HG03460 (cell line): ENCODE data around the gene KRTAP5-2.
"Not testable (repeated sequence)": the region's sequence is repeated elsewhere in the genome, so short reads cannot be mapped to it uniquely, and the experiment has no call there.

Experiments
- ATAC-seq: cut with Tn5 transposase; IDR thresholded peaks from one replicate; pipeline ENCODE4 v1.9.1; 2021; ENCODE audit not compliant: unreplicated experiment

KRTAP5-2 gene

GRCh38 chr11:1597994-1598380 lies at the start of gene KRTAP5-2:
TSS of gene KRTAP5-2 (minus strand) at chr11:1598294. CDS start at chr11:1598250, 44 bp downstream.
- no peak for ATAC-seq

- ATAC-seq, result not testable (repeated sequence)
Observed at GRCh38 chr11:1646540-1646939, 48.4 kb upstream of the KRTAP5-2 start.

DNA sequence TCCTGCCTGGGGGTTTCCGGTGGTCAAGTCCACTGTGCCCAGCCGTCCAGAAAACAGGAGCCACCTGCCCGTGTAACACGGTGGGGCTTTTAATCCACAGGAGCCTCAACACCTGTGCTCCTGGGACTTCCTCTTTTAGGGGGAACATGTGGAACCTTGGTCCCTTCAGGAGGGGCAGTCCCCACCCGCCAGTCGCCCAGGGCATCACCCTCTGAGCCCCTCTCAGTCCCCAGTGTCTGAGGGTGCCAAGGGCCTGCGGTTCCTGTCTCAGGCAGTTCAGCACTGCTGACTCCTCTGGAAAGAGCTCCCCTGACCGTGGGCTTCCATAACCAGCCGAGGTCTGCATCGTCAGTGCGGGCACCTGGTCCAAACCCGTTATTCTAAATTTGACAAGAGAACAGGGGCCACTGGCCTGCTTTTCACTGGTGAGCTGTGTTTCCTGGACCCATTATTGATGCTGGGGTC lies 47.3 kb upstream of the KRTAP5-2 start:
- ATAC-seq, result no peak

DNA sequence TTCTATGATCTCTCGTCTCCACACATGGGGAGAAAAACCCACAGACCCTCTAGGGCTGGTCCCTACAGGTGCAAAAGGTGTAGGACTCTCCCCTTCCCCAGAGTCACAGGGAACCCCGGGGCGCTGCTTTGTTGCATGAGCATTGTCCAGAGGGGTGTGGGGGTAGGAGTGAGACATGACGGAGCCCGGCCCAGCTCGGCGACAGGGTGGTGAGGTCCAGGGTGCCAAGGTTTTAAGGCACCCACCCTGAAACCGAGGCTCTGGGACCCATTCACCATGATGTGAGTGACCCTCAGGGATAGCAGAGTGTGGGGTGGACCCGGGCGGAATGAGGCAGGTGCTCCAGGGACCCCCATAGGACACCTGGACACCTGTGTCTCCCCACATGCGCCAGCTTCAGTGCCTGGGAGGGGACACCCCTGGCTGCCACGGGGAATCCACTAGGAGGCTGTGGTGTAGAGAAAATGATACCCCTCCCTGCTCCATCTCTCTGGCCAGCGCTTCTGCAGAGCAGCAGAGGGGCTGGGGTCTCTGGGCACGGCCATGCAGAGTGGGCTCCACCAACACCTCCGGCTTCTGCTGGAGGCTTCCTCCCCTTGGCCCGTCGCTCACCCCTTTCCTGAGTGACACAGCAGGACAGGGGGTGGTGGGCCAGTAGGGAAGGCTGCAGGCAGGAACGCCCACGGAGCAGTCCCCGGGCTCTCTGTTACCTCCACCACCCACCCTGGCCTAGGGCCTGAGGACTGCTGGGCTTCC lies 46.7 kb upstream of the KRTAP5-2 start:
- no peak for ATAC-seq

DNA sequence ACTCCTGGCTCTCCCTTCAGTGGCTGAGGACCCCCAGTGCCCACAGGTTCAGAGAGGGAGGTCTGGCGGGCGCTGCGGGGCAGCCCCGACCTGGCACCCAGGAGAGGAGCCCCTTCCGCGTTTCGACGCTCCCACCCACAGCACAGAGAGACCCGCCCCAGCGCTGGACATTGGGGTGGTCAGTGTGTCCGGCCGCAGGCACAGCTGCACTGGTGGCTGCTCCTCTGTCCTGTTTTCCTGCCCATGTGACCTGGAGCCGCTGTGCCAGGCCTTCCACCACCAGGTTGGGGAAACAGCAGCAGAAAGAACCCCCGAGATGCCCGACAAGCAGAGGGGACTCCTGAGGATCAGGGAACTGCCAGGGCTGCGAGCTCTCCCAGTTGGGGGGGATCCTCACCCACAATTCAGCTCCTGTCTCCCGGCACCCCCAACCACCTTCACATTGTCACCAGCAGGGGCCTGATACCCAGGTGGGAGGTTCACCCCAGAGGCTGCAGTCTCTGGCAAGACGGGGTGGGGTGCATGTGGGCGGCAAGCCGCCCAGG lies 45.1 kb upstream of the KRTAP5-2 start:
- ATAC-seq, result no peak

DNA sequence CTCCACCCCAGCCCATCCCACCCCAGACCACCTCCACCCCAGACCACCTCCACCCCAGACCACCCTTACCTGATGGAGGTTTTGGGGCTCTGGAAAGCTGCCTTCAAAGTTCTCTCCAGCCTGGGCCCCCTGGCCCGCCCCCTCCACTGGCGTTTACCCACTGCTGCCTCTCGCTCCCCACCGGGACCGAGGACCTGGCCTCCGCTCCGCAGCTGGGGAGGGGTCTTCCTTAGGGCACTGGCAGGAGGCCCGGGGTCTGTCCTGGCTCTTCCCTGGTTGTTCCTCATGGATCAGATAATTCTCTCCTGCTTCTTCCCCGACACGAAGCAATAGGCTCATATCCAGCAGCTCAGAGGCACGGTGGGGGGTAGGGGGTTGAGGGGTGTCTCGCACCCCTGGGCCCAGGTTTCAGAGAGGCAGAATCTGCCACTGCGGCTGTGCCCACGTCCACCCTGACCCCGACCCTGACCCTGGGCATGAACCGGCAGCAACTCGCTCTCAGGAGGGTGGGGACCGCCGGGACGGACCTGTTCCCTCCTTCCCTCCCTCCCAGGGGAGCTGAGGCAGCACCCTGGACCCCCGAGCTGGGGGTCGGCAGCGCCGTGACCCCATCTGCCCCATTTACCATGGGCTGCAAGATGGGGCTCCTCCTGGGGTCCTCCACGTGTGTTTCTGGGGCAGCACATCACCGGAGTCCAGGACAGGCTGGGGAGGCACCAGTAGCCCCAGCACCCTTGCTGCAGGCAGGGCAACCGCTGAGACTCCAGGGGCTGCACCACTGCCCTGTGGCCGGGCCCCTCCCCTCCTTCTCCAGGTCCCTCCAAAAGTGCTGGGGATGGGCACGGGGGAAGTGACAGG lies 44.4 kb upstream of the KRTAP5-2 start:
- ATAC-seq, result no peak

GRCh38 chr11:1641096-1641495 lies 43.0 kb upstream of the KRTAP5-2 start:
- ATAC-seq, result no peak

GRCh38 chr11:1640076-1640946 lies 42.2 kb upstream of the KRTAP5-2 start:
- no peak for ATAC-seq

DNA sequence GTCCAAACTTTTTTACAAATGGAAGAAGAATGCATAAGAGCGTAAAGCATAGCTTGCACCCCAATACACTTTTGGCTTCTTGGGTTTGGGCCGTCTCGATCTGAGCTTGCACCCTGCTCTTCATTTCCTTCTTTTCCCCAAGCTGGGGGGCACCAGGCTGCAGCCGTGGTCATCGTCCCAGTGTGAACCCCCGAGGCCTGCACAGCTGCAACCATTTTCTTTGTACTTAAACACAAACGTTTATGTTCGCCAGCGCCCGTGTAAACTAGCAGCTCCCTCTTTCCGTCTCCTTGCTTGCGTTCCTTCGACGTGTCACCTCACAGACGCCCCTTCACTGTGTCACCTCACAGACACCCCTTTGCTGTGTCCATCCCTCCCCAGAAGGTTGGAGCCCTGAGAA lies 41.6 kb upstream of the KRTAP5-2 start:
- no peak for ATAC-seq

GRCh38 chr11:1639102-1639620 lies 41.1 kb upstream of the KRTAP5-2 start:
- no peak for ATAC-seq

DNA sequence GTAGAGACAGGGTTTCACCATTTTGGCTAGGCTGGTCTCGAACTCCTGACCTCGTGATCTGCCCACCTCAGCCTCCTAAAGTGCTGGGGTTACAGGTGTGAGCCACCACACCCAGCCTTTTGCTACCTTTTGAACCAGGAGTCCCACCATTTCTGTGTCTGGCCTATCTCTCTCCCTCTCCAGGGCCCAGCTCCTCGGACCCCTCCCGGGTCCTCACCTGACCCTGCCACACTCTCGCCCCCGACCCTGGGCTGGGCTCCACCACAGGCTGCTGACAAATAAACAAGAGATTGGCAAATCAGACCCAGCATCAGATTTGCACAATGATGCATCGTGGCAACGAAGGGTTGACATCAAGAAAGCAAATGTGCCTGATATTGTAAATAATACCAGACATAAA lies 40.2 kb upstream of the KRTAP5-2 start:
- ATAC-seq, result no peak

DNA sequence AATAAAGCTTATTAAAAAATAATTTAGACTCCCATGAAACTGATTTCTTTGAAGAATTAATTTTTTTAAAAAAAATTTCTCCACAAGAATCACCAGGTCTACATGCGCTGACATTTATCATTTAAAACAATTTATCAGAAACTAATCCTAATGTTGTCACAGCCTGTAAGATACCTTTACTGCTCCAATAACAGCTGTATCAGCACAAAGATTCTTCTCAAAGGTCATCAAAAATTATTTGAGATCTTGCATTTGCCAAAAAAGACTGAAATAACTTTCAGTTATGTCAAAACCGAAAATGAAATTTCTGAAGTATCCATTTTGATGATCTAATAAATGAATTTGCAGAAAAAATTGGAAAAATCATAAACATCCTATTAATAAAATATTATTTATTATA lies 39.5 kb upstream of the KRTAP5-2 start:
- no peak for ATAC-seq

GRCh38 chr11:1636291-1636950 lies 38.3 kb upstream of the KRTAP5-2 start:
- ATAC-seq, result no peak

- no peak for ATAC-seq
Observed at GRCh38 chr11:1633864-1634263, 35.8 kb upstream of the KRTAP5-2 start.

- no peak for ATAC-seq
Observed at GRCh38 chr11:1632053-1632714, 34.1 kb upstream of the KRTAP5-2 start.

DNA sequence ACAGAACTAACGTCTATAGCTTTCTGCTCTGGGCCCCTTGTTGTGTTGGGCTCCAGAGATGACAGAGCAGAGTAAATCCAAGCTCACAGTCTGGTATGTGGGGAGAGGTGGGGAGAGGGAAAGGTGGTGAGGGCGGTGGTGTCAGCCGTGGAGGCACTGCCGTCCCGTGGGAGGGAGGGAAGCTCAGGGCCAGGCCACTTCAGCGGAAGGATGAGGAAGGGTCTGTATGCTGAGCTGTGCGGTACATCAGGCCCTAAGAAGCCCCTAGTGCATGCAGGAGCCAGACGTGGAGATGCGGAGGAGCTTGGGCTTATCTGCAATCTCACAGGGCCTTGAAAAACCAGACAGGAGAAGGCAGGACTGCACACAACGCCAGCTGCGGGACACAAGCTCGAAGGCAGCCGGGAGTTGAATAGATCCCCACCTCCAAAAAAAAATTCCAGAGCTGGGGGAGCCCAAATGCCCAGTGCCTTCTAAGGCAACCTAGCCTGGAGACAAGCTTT lies 33.0 kb upstream of the KRTAP5-2 start:
- ATAC-seq, result no peak

GRCh38 chr11:1630271-1630670 lies 32.2 kb upstream of the KRTAP5-2 start:
- ATAC-seq, result no peak

GRCh38 chr11:1629326-1630185 lies 31.5 kb upstream of the KRTAP5-2 start, which contains the start of gene KRTAP5-5:
TSS of gene KRTAP5-5 (plus strand) at chr11:1629775. CDS start at chr11:1629841, 66 bp downstream.
- no peak for ATAC-seq
